HG03520 (cell line): Measurements from ENCODE around the gene SPATA2.
"Not testable (repeated sequence)": the region's sequence is repeated elsewhere in the genome, so short reads cannot be mapped to it uniquely, and the experiment has no call there.

Experiments
- ATAC-seq: cut with Tn5 transposase; IDR thresholded peaks from one replicate; pipeline ENCODE4 v1.9.1; 2021; ENCODE audit warnings: mild to moderate bottlenecking, moderate library complexity; ENCODE audit not compliant: unreplicated experiment

SPATA2 gene

DNA sequence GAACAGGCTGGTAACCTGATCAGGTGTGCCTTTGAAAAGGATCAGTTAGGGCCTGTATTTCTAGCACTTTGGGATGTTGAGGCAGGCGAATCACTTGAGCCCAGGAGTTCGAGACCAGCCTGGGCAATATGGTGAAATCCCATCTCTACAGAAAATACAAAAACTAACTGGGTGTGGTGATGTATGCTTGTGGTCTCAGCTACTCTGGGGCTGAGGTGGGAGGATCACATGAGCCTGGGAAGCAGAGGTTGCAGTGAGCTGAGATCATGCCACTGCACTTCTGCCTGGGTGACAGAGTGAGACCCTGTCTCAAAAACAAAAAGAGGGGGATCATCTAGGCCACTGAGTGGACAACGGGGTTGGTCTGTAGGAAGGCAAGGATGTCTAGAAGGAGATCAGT, 54.1 kb downstream of the SPATA2 start:
- not testable (repeated sequence) for ATAC-seq

DNA sequence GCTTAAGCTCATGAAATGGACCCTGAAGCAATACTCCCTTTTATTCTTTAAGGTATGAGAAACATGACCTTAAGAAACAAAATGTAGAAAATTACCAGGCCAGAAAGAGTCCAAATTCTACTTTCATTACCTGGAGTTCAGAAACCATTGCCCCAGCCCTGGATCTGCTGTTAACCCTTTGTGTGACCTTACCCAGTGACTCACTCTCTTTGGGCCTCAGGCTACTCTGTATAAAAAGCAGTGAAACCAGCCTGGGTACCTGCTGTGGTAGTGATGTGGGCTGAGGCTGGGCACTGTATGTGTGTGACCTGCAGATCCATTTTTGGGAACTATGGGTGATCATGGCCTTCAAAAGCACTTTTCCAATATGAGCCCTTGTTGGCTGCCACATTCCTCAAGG, 55.5 kb downstream of the SPATA2 start:
- no peak for ATAC-seq

- no peak for ATAC-seq
Observed at GRCh38 chr20:49859011-49859410, 56.3 kb downstream of the SPATA2 start.

GRCh38 chr20:49858076-49858585, 57.2 kb downstream of the SPATA2 start:
- ATAC-seq = no peak

DNA sequence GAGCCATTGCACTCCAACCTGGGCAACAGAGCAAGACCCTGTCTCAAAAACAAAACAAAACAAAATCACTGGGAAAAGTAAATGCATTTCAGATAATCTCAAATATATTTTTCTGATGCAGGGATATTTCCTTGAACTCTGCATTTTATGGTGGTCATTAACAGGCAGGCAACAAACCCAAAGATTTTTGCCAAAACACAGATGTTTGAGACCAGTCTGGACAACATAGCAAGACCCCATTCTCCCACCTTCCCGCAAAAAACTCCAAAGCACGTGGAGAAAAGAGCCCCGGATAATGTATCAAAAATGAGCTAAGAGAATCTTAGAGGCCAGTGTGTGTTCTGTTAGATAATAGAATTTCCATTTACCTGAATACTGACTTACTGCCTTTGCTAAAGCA, 58.4 kb downstream of the SPATA2 start:
- no peak for ATAC-seq

- ATAC-seq = no peak
Observed at GRCh38 chr20:49854190-49854875, 61.0 kb downstream of the SPATA2 start.

- no peak for ATAC-seq
Observed at GRCh38 chr20:49853640-49854039, 61.7 kb downstream of the SPATA2 start.
